Endothelial cell of umbilical vein (primary cell): ENCODE measurements around the gene WDR93.

Experiments used
- CTCF ChIP-seq, 2 donors: IDR thresholded peaks; 1 replicate in 1 of 2; 2 replicates in 1 of 2; pipeline ENCODE4 v1.5.1; 2011; ENCODE audit warnings: low read length in 2 of 2, mild to moderate bottlenecking in 2 of 2, moderate library complexity in 2 of 2, control low read depth in 1 of 2, inconsistent platforms in 1 of 2, low read depth in 1 of 2; ENCODE audit not compliant: insufficient read depth in 1 of 2; ENCODE audit errors: extremely low read depth in 1 of 2
- EZH2 ChIP-seq: IDR thresholded peaks from 2 replicates; pipeline ENCODE4 v1.6.1; 2012; ENCODE audit warnings: borderline replicate concordance, low read depth, mild to moderate bottlenecking, moderate library complexity, low read length, inconsistent platforms; ENCODE audit not compliant: severe bottlenecking
- FOS ChIP-seq: IDR thresholded peaks from 2 replicates; pipeline ENCODE4 v1.6.1; 2011; ENCODE audit warnings: mild to moderate bottlenecking, low read length, moderate library complexity, borderline replicate concordance; ENCODE audit not compliant: insufficient read depth
- JUN ChIP-seq: IDR thresholded peaks from 2 replicates; pipeline ENCODE4 v1.6.1; 2011; ENCODE audit warnings: borderline replicate concordance, low read depth; ENCODE audit not compliant: insufficient read length, insufficient read depth
- MAX ChIP-seq: IDR thresholded peaks from 2 replicates; pipeline ENCODE4 v1.6.1; 2011; ENCODE audit not compliant: insufficient read depth, insufficient read length
- MYC ChIP-seq: IDR thresholded peaks from one replicate; pipeline ENCODE4 v1.6.1; 2011; ENCODE audit warnings: mild to moderate bottlenecking, low read depth, low read length
- POLR2A ChIP-seq: IDR thresholded peaks from 2 replicates; pipeline ENCODE4 v1.6.1; 2012; ENCODE audit warnings: low read depth, mild to moderate bottlenecking, control low read depth, low read length
- POLR2AphosphoS5 ChIP-seq: IDR thresholded peaks from 2 replicates; pipeline ENCODE4 v1.6.1; 2012; ENCODE audit warnings: low read depth, mild to moderate bottlenecking, control low read depth, low read length, moderate library complexity; ENCODE audit not compliant: insufficient read depth

GRCh38 chr15:89761929-89762328, 71.3 kb downstream of the WDR93 start:
- TF ChIP-seq CTCF (IDR thresholded peaks at IDR 0.05; ENCODE audit: extremely low read depth in 1 of 2, insufficient read depth in 1 of 2, low read depth in 1 of 2, low read length in 2 of 2) (no peak), POLR2AphosphoS5 (no peak), MAX (no peak), POLR2A (no peak), MYC (no peak), EZH2 (no peak), JUN (no peak), FOS (no peak)
